Activated CD8-positive, alpha-beta memory T cell treated with anti-CD3 and anti-CD28 coated beads for 36 hours (primary cell): ENCODE data around the gene SIAE. TPM values are rescaled to one million over a fixed set of nuclear protein-coding genes. Genes with fewer than 3 reads are reported as not detected.

ENCODE experiments used
- CTCF ChIA-PET: fragments of 350-600 bp; sonication (Branson Sonifier 250); formaldehyde crosslinking; loops from one replicate; lab custom pipeline; 2021; ENCODE audit warnings: antibody characterized with exemption; lab: Charles Lee
- POLR2A ChIA-PET: fragments of 350-600 bp; sonication (Branson Sonifier 250); formaldehyde crosslinking; loops from one replicate; lab custom pipeline; 2021; ENCODE audit warnings: antibody characterized with exemption; lab: Charles Lee
- total RNA-seq, 2 experiments: library from RNA; stranded (reverse); gene quantifications; one replicate each; pipeline ENCODE4 v1.2.3, GENCODE V29; 2021

Gene SIAE
- total RNA-seq, 2 experiments from 2014 or later, result 4.8 to 5.4 TPM

DNA sequence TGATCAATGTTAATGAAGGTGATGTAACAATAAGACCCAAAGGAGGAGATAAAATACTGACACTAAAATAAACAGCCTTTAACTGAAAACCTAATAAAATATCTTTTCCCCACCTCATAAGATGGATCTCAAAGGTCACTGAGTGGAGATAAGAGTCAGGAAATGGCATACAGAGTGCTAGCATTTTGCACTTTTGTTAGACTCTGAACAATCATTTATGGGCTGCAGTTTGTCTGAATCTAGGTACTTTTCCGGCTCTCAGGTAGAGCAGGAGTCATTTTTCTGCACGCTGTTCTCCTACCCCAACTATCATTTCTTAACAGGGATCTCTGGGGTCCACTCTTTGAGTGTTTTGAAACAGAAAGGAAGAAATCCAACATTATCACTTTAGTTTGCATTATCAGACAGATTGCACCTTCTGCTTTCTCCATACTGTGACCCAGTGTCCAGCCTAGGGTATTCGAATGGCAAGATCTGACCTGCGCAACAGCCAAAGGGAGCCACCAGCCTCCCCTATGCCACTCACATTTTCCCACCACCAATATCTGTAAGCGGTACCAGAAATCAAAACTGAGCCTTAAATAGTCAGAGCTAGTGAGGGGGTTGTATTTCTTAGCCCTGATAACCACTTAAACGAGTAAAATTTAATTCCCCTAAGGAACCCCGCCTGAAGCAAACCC lies 863 bp downstream of the SIAE start:
- CTCF ChIA-PET, result interaction anchor here (1.0 to 1.3 kb wide), 4 partner anchors 74 to 204 kb away, joined by 3 to 8 read pairs (median 4); no protein-coding TSS in a partner anchor
- POLR2A ChIA-PET, result interaction anchor here (0.8 to 1.4 kb wide), 4 partner anchors 50 to 127 kb away, joined by 3 to 4 read pairs (median 4); partner anchors contain the start of genes ESAM, MSANTD2 and TBRG1

DNA sequence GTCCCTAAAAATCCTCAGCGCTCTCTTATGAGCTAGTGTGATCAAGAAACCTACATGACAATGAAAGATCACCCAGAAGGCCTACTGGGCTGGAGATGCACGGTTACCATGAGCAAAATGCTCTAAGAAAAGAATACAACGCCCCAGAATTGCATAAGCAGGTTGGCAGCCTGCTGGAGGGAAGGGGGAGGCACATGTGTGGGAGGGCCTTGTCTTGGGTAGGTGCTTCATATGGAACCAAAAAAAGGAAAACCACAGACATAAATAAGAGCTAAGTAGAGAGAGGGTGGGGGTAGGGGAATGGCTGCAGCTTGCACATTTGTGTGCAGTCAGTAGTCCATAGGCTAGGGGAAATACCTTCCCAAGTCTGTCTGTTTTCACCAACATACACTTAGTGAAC lies 2.8 kb downstream of the SIAE start:
- ChIA-PET CTCF (interaction anchor here (0.6 to 3.7 kb wide), 10 partner anchors 69 to 205 kb away, joined by 3 to 39 read pairs (median 4); partner anchors contain the start of genes ESAM and NRGN), POLR2A (no interaction called here)

DNA sequence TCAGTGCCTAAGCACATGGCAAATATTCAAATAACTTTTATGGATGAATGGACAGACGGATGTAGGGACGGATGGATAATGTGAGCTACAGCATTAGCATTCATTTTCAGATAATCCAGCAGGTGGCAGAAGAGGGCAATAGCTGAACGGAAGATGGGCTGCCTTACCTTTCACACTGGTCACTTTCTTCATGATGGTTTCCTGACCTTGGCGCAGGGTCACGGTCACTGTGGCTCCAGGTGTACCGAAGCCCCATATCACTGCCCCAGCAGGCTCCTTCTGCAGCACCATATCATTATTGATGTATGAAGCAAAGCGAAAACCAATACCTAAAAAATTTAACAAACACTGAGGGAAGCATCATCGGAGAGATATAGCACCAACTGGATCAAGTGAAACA lies 4.3 kb downstream of the SIAE start:
- POLR2A ChIA-PET, result no interaction called here
- CTCF ChIA-PET, result interaction anchor here (0.6 to 3.7 kb wide), 21 partner anchors 10 to 207 kb away, joined by 3 to 39 read pairs (median 4); partner anchors contain the start of genes ESAM and MSANTD2

DNA sequence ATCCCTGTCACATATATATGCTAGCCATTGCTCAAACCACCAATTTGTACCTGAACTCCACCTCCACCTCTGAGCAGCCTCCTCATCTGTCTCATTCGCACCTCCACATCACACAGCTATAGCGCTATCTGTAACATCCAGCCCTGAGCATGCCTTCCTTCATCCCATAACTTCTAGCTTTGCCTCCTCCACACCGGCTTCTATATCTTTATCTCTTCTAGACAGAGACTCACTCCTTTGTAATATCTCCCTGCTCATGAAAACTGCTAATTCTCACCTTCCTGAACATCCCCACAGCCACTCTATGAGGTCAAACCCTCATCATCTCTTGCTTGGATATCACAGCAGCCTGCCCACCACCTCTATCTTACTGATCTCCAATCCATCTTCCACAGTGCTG lies 5.9 kb downstream of the SIAE start:
- CTCF ChIA-PET, result interaction anchor here (0.7 kb wide), 1 partner anchor 95 kb away, joined by 4 read pairs; no protein-coding TSS in a partner anchor
- POLR2A ChIA-PET, result no interaction called here

DNA sequence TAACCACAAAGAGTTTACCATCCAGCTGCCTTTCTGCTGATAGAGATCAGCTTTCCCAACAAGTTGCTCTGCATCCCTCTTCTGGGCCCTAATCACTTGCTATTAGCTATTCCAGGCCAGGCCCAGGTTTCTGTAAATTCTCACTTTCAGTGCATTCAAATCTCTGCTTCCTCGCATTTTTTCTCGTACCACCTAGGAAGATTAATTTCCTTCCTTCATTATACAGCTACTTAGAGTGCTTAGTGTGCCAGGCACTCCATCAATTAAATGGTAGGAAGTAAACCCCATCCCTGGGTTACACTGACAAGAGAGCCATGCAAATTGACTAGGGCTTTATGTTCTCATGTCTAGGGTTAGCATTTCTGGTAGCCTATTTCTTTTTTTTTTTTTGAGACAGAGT lies 9.7 kb downstream of the SIAE start:
- ChIA-PET POLR2A (no interaction called here), CTCF (interaction anchor here (1.3 kb wide), 1 partner anchor 53 kb away, joined by 3 read pairs; no protein-coding TSS in a partner anchor)

DNA sequence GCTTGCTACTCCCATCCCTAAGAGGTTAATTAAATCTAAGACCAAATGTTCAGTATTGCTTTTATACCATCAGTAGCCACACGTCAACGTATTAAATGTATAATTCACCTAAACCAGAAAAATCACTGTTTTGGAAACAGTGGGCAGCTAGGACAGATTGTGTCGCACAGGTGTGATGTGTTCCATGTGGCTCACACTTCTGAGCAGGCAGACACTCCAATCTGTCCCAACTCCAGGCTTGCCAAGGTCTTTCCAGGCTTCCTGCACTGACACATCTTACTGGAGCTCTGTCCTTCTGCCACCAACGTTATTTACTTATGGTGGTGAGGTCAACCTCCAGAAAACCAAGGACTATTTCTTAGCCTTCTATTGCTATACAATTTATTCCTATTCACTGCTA lies 11.4 kb downstream of the SIAE start:
- ChIA-PET CTCF (interaction anchor here (0.5 to 0.8 kb wide), 2 partner anchors 101 to 525 kb away, joined by 3 to 4 read pairs; no protein-coding TSS in a partner anchor), POLR2A (no interaction called here)

DNA sequence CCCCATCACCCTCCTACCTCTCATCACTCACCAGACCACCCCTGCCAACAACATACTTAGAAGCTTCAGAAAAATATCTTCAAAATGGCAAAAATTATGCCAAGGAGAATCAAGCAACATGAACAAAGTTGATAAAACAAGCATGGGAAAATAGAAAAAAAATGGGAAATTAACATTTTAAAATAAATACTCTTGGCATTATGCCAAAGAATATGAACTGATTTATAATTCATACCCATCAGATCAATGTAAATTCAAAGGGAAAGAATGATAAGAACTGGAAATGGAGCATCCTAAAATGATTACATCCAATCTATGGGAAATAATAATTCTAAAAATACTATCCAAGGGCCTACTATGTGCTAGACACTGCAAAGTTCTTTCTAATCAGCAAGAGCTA lies 12.0 kb downstream of the SIAE start:
- ChIA-PET CTCF (interaction anchor here (0.5 to 0.8 kb wide), 2 partner anchors 102 to 525 kb away, joined by 3 to 4 read pairs; no protein-coding TSS in a partner anchor), POLR2A (no interaction called here)

DNA sequence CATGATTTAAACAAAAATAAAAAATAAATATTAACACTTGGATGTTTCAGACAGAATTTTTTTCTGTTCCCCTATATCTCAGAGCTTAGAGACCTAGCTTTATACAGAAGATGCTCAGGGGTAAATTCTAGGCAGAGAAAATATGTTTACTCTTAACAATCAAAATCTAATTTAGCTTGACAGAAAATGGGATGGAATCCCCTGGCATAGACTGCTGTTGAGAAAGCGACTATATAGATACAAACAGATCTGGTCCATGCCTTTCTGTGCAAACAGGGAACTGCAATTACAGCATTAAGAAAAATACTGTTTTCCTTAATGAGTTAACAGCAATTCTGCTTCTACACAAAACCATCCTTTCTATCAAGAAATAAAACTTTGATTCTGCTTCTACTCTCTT lies 14.6 kb downstream of the SIAE start:
- ChIA-PET POLR2A (no interaction called here), CTCF (no interaction called here)

DNA sequence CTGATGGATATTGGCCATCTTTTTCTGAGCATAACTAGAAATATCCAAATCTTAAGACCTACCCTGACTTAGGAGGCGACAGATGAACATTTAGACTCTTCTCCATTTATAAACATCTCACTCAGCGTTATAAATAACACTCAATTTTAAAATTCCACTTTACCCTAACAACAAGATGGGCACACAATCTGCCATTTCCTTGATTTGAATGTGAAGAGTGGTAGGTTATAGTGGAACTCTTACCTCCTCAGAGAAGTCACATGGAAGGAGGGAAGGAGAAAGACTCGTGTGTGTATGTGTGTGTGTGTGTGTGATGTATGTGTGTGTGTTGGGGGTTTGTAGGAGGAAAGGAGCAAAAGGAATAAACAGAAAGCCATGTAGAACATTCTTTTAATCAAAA lies 15.0 kb downstream of the SIAE start:
- ChIA-PET CTCF (no interaction called here), POLR2A (no interaction called here)

DNA sequence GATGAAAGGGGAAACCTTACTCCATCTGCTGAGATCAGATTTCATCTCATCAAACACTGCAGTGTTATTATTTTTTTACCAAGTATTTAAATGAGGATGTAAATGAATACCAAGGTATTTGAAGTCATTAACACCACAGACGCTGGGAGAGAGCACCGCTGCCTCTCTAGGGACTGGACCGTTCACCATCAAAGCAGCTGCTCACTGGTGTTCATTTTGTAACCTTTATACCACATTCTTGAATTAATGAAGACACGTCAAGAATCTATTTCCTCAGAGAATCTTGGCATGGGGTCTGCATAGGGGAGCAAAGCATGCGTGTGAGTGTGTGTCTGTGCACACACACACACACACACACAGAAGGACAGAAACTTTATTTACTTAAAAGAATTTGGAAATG lies 15.6 kb downstream of the SIAE start:
- CTCF ChIA-PET, result no interaction called here

DNA sequence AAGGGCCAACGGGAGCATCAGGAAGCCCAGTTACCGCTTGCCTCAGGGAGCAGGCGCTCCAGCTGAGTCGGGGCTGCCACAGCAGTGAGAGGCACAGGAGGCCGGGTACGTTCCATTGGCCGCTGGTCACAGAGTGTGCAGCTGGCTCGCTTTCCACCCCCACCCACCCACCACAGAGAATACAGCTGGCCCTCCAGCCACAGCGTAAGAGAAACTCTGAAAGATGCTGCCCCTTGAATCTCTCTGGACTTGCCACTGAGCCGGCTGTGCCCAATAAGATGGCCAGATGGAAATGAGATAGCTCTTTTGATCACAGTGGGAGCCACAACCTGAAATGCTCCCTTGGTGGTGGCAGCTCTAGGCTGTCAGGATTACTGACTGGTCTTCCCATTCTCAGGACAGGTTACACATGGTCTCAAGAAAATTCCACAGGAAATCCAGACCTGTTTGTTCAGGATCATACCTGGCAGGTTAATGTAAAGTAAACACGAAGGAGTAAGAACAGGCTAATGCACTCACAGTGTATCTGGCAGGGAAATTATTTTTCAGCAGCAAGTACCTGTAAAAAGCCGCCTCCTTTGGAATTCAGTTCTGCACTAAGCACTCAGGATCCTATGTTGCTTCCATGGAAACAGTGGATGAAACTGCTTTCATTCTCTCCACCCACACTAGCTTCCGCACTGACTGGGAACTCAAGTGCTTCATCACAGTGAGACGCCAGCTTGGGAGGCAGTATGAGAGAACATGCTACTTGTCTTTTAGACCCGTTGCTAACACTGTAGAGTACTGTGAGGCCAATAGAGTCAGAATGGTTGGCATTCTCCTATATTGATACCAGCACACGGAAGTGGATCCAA lies 16.5 kb downstream of the SIAE start:
- CTCF ChIA-PET, result no interaction called here
- POLR2A ChIA-PET, result no interaction called here

More for the DNA sequence above, 15.6 kb downstream of the SIAE start:
- POLR2A ChIA-PET, result no interaction called here

DNA sequence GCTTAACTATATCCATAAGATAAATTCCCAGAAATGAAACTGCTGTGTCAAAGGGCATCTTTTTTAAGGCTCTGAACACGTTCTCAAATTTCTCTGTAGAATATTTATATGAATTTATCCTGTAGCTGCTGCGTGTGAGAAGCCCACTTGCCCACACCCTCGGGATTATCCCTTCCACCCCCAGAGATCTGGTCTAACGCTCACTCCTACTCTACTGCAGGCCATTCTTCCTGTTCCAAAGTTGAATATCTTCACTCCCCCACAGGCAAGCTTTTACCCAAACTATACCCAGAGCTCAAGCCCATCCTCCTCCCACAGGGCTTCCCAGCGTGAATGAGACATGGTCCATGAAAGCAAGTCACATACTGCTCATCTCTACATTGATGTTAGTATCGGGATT lies 24.9 kb downstream of the SIAE start:
- CTCF ChIA-PET, result no interaction called here
- POLR2A ChIA-PET, result interaction anchor here (0.6 kb wide), 1 partner anchor 9 kb away, joined by 4 read pairs; no protein-coding TSS in a partner anchor

DNA sequence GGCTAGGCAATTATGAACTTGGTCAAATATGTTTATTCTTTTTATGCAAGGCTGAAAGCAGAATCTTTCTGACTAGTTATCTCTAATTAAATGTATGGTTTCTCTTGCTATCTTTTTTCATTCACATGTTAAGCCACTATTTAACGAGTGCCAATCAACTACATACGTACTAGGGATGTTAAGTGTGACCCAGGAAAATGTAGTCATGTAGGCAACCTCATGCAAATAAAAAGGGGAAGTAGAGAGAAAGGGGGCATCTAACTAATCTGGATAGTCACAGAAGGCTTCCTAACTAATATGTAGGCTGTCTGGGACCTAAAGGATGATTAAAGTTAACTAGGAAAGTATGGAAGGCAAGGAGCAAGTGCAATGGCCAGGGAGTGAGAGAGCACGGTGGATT lies 27.4 kb downstream of the SIAE start:
- CTCF ChIA-PET, result no interaction called here
- POLR2A ChIA-PET, result no interaction called here

DNA sequence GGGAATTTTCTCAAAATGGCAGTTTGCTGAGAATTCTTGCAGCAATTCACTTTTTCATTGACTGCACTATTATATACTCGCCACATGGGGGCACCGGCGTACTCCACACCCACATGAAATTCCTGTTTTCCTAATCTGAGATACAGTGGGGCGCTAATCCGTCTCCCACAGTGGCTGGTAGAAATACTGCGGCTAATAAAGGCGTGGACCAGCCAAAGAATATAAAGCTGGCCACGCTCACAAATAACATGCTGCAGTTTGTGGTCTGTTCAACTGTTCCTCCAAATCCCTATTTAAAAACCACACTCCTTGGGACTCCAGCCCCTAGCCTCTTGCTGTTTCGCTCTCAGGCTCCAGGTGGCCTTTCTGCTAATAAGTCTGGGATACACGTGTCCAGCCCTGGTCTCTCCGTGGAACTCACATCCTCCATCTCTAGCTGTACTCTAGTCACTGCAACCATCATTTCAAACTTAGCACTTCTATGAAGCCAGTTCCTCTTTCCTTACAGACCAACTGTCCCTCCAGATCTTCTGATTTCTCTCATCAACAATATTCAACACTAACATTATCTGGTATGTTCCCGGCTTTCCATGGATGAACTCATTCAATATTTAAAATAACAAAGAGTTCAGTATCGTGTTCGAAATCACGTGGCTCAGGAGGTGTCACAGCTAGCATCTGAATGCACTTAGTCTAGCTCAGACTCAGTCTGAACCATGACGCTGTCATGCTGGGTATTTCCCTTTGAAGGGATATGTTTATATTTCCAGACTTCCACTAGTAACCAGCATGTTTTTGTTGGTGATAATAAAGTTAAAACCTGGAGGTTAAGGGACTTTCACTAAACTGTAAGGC lies 28.9 kb downstream of the SIAE start:
- ChIA-PET POLR2A (no interaction called here), CTCF (interaction anchor here (0.6 to 1.3 kb wide), 7 partner anchors 11 to 118 kb away, joined by 3 to 5 read pairs (median 4); partner anchors contain the start of gene TBRG1)

DNA sequence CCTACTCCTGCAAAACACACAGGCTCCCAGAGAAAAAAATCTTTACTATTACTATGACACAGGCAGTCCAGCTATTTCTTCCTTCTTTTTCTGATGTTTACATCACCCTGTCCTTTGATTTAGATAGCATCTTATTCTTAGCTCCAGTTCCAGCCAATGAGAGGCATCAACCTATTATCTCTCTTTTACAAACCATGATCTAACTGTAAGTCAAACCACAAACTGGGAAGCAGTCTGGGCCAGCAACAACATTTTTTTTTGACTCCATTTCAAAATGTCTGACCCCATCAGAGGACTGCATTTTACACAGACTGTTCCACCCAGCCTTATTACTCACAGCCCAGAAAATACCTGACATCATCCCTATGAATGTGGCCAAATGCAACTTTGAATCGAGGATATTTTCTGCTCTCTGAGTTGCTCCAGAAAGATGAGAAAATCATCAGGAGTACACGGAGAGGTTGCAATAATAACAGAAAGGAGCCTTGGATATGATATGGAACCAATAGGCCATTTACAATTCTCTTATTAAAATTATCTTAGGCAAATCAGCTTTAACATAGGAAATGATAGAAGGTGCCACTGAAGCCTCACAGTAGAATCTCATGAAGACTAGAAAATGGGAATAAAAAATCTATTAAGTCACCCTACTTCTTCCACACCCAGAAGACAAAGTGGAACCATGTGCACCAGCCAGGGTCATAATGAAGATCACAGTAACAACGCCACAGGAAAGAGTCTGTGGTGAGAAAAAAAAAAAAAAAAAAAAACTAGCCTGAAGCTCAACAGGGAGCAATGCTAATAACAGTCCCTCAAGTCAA lies 29.7 kb downstream of the SIAE start:
- POLR2A ChIA-PET, result no interaction called here
- CTCF ChIA-PET, result interaction anchor here (0.6 to 1.3 kb wide), 7 partner anchors 10 to 119 kb away, joined by 3 to 5 read pairs (median 4); partner anchors contain the start of gene TBRG1

DNA sequence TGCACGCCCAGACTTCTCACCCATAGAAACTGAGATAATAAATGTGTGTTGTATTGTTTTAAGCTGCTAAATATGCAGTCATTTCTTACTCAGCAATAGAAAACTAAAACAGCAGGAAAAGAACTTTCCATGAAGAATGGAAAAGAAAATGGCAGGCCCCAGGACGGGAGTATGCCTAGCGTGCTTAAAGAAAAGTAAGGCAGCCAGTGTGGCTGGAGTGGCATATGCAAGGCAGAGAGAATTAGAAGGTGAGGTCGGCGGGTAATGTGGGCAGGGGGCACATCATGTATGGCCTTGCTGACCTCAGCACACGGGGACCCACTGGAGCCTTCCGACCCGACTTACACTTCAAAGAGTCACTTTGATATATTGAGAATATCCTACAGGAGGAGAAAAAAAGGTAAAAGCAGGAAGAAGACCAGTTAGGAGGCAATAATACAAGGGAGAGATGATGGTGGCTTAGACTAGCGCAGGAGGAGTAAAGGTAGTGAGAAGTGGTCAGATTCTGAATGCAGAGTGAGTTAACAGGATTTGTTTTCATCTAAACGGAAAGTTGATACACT lies 30.4 kb downstream of the SIAE start:
- ChIA-PET POLR2A (no interaction called here), CTCF (no interaction called here)

DNA sequence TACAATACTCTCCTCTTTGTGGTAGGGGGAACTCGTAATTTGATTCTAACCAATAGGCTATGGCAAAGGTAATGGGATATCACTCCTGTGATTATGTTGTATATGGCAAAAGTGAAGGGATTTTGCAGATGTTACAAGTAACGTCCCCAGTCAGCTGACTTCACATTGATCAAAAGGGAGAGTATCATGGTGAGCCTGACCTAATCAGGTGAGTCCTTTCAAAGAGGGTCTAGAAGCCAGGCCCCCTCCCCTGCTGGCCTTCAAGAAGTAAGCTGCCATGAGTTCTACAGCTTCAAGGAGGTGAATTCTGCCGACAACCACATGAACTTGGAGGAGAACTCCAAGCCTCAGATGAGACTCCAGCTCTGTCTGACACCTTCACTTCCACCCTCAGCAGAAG lies 30.9 kb downstream of the SIAE start:
- CTCF ChIA-PET, result no interaction called here
- POLR2A ChIA-PET, result no interaction called here

DNA sequence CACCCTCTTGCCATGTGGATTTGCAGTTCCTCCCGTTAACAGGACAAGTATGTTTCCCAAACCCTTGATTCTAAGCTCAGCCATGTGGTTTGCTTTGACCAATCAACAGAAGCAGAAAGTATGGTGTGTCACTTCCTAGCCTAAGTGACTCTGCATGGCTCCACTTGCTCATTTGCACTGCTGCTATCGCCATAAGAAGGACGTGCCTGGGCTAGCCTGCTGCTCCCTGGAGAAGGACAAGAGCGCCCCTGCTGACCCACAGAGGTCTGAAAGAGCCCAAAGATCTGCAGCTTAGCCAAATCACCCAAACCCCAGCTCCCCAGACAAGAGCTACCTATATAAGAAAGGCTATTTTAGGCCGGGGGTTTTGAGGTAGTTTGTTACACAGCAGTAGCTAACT lies 32.9 kb downstream of the SIAE start:
- CTCF ChIA-PET, result no interaction called here
- POLR2A ChIA-PET, result no interaction called here
